Fibroblast of lung (primary cell): ENCODE measurements around the gene GLP2R. TPM values are rescaled to one million over a fixed set of nuclear protein-coding genes. Genes with fewer than 3 reads are reported as not detected.

Experiments used
- DNase-seq, 2 donors: peaks; one replicate each; pipeline versions ENCODE4 v3.0.0 to v3.0.0-alpha.2; 2010; ENCODE audit warnings: low read depth in 2 of 2
- H2AFZ ChIP-seq: 2 replicates; pipeline ENCODE4 v1.5.1; 2012; ENCODE audit warnings: low read length, control low read depth, inconsistent platforms
- H3K27ac ChIP-seq: 2 replicates; pipeline ENCODE4 v1.5.1; 2011; ENCODE audit warnings: low read length, control low read depth; ENCODE audit not compliant: insufficient read depth
- H3K27me3 ChIP-seq: 2 replicates; pipeline ENCODE4 v1.5.1; 2011; ENCODE audit warnings: mild to moderate bottlenecking, low read length; ENCODE audit not compliant: control insufficient read depth, insufficient read depth
- H3K36me3 ChIP-seq: 2 replicates; pipeline ENCODE4 v1.5.1; 2011; ENCODE audit warnings: low read length; ENCODE audit not compliant: control insufficient read depth, insufficient read depth
- H3K4me1 ChIP-seq: 2 replicates; pipeline ENCODE4 v1.5.1; 2011; ENCODE audit warnings: low read length; ENCODE audit not compliant: control insufficient read depth, insufficient read depth; ENCODE audit errors: extremely low read depth
- H3K4me2 ChIP-seq: 2 replicates; pipeline ENCODE4 v1.5.1; 2011; ENCODE audit warnings: low read length, control low read depth; ENCODE audit not compliant: insufficient read depth; ENCODE audit errors: extremely low read depth
- H3K4me3 ChIP-seq, 4 experiments: fragments of 200-600 bp in 1 of 4; sonication (generic) in 1 of 4; replicated peaks in 1 of 4; 2 replicates each; pipeline ENCODE4 v1.5.1; 2011 to 2016; ENCODE audit warnings: low read length in 4 of 4, low read depth in 3 of 4, mild to moderate bottlenecking in 3 of 4, control low read depth in 2 of 4, inconsistent platforms in 1 of 4, mixed read lengths in 1 of 4; ENCODE audit not compliant: insufficient read depth in 1 of 4; ENCODE audit errors: control extremely low read depth in 1 of 4
- H3K79me2 ChIP-seq: 2 replicates; pipeline ENCODE4 v1.5.1; 2012; ENCODE audit warnings: mild to moderate bottlenecking, low read length, inconsistent platforms; ENCODE audit not compliant: control insufficient read depth, insufficient read depth
- H3K9ac ChIP-seq: 2 replicates; pipeline ENCODE4 v1.5.1; 2011; ENCODE audit warnings: mild to moderate bottlenecking, low read length, control low read depth; ENCODE audit not compliant: insufficient read depth
- H3K9me3 ChIP-seq: 2 replicates; pipeline ENCODE4 v1.5.1; 2012; ENCODE audit warnings: low read depth, low read length; ENCODE audit not compliant: control insufficient read depth, insufficient read depth
- H4K20me1 ChIP-seq: 2 replicates; pipeline ENCODE4 v1.5.1; 2011; ENCODE audit warnings: low read length; ENCODE audit not compliant: control insufficient read depth, insufficient read depth; ENCODE audit errors: extremely low read depth
- CTCF ChIP-seq, 2 donors: IDR thresholded peaks in 1 of 2; conservative IDR thresholded peaks in 1 of 2; 1 replicate in 1 of 2; 2 replicates in 1 of 2; pipeline ENCODE4 v1.5.1; 2011 to 2012; ENCODE audit warnings: low read length in 2 of 2, control low read depth in 1 of 2, inconsistent platforms in 1 of 2, low read depth in 1 of 2, mild to moderate bottlenecking in 1 of 2
- EZH2 ChIP-seq: IDR thresholded peaks from 2 replicates; pipeline ENCODE4 v1.5.1; 2012; ENCODE audit warnings: low read length, control low read depth, mild to moderate bottlenecking; ENCODE audit errors: missing control alignments
- polyA plus RNA-seq, 2 donors: library from polyadenylated mRNA; depleted of rRNA in 1 of 2; stranded (reverse) in 1 of 2; unstranded in 1 of 2; fragments of >200 nt; gene quantifications; 2 replicates each; pipeline ENCODE4 v1.2.1, GENCODE V29; 2011 to 2012; ENCODE audit warnings: missing spikeins in 1 of 2
- total RNA-seq: library from RNA; depleted of rRNA; stranded (reverse); fragments of >200 nt; gene quantifications from 2 replicates; pipeline ENCODE4 v1.2.1, GENCODE V29; 2014

Gene GLP2R
- total and polyA plus RNA-seq, 2 donors (not counting 1 experiment from before 2014, with no cell fraction given), result not detected

- H3K79me2 ChIP-seq, result no peaks in the 10 kb centered on the region
- H3K27me3 ChIP-seq, result no peaks in the 10 kb centered on the region
- no peak overlapping the region for H2AFZ ChIP-seq
- H3K36me3 ChIP-seq, result no peaks in the 10 kb centered on the region
- no peak overlapping the region for H3K9ac ChIP-seq
- no peak overlapping the region for H3K4me2 ChIP-seq
- peak in 1 of 2 donors; percentile 14 for DNase-seq
- H3K9me3 ChIP-seq, result no peaks in the 10 kb centered on the region
- no peak overlapping the region for H3K4me3 ChIP-seq
- TF ChIP-seq CTCF (conservative IDR thresholded peaks at IDR 0.05 in 1 of 2, IDR thresholded peaks at IDR 0.05 in 1 of 2; ENCODE audit: low read depth in 1 of 2, low read length in 2 of 2) (no peak), EZH2 (no peak)
- H4K20me1 ChIP-seq, result no peaks in the 10 kb centered on the region
- H3K4me1 ChIP-seq, result no peaks in the 10 kb centered on the region
- no peak overlapping the region for H3K27ac ChIP-seq
Measured at GRCh38 chr17:9862220-9862619, 36.5 kb downstream of the GLP2R start.

GRCh38 chr17:9862949-9863348 is 37.2 kb downstream of the GLP2R start:
- no peak overlapping the region for H3K4me3 ChIP-seq
- no peaks in the 10 kb centered on the region for H3K9me3 ChIP-seq
- H3K27me3 ChIP-seq, result no peaks in the 10 kb centered on the region
- no peak for DNase-seq
- H3K79me2 ChIP-seq, result no peaks in the 10 kb centered on the region
- no peak overlapping the region for H3K4me2 ChIP-seq
- no peaks in the 10 kb centered on the region for H3K4me1 ChIP-seq
- H3K36me3 ChIP-seq, result no peaks in the 10 kb centered on the region
- H4K20me1 ChIP-seq, result no peaks in the 10 kb centered on the region
- H3K27ac ChIP-seq, result no peak overlapping the region
- H3K9ac ChIP-seq, result no peak overlapping the region
- H2AFZ ChIP-seq, result no peak overlapping the region
- no peak for TF ChIP-seq CTCF (conservative IDR thresholded peaks at IDR 0.05 in 1 of 2, IDR thresholded peaks at IDR 0.05 in 1 of 2; ENCODE audit: low read depth in 1 of 2, low read length in 2 of 2)
- no peak for TF ChIP-seq EZH2

GRCh38 chr17:9865586-9865985 is 39.9 kb downstream of the GLP2R start:
- H3K9me3 ChIP-seq, result no peaks in the 10 kb centered on the region
- H3K4me1 ChIP-seq, result no peaks in the 10 kb centered on the region
- no peak overlapping the region for H3K4me3 ChIP-seq
- DNase-seq, result no peak
- H2AFZ ChIP-seq, result no peak overlapping the region
- no peaks in the 10 kb centered on the region for H3K27me3 ChIP-seq
- no peaks in the 10 kb centered on the region for H3K36me3 ChIP-seq
- H3K4me2 ChIP-seq, result no peak overlapping the region
- TF ChIP-seq CTCF (conservative IDR thresholded peaks at IDR 0.05 in 1 of 2, IDR thresholded peaks at IDR 0.05 in 1 of 2; ENCODE audit: low read depth in 1 of 2, low read length in 2 of 2) (no peak), EZH2 (no peak)
- no peak overlapping the region for H3K27ac ChIP-seq
- H3K79me2 ChIP-seq, result no peaks in the 10 kb centered on the region
- no peak overlapping the region for H3K9ac ChIP-seq
- no peaks in the 10 kb centered on the region for H4K20me1 ChIP-seq
